Peyer's patch (tissue), 4 donors: ENCODE measurements around the gene SCAMP3.

Source experiments
- POLR2A ChIP-seq, 2 donors: fragments of 450-650 bp; IDR thresholded peaks; one replicate each; pipeline ENCODE4 v1.5.1; 2017; ENCODE audit warnings: antibody characterized with exemption in 2 of 2, mild to moderate bottlenecking in 2 of 2, moderate library complexity in 2 of 2
- TF ChIP-seq, protein P1 (sequence below), 6 experiments: fragments of 450-650 bp in 4 of 6; fragments of 200-600 bp in 2 of 6; sonication (generic) in 1 of 6; IDR thresholded peaks; one replicate each; pipeline ENCODE4 v1.5.1; 2017 to 2019; ENCODE audit warnings: antibody characterized with exemption in 6 of 6, mild to moderate bottlenecking in 3 of 6, moderate library complexity in 1 of 6

DNA sequence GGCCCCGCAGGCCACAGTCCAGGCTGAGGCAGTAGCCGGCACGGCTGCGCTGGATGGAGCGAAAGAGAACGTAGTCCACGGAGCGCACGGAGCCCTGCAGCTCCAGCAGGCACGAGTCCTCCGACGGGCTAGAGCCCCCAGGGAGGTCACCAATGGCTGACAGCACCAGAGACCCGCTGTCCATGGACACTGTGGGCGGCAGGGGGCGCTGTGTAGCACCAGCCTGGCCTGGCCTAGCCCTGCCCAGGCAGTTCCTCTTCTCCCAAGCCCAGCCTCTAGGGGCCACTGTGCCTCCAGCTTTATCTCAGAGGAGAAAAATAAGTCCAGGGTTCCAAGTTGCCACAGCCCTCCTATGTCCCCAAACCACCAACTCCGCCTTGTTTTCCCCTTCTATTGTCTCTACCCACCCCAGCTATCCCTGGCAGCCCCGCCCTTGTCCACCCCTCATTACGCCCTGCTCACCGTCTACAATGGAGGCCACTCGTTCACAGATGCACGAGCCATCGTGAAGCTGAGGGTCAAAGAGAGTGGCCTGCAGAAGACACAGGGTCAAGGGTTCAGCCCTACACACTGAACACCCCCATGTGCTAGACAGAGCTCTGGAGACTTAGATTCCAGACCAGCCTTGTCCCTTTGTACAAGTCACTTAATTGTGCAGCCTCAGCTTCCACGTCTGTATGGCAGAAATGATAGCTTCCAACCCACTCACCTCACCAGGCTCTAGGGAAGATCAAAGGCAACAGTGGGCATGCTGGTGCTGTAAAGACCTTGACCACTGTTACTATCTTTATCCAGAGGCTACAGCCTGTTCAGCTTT, 11.3 kb downstream of the SCAMP3 start:
- TF ChIP-seq, protein P1, sequence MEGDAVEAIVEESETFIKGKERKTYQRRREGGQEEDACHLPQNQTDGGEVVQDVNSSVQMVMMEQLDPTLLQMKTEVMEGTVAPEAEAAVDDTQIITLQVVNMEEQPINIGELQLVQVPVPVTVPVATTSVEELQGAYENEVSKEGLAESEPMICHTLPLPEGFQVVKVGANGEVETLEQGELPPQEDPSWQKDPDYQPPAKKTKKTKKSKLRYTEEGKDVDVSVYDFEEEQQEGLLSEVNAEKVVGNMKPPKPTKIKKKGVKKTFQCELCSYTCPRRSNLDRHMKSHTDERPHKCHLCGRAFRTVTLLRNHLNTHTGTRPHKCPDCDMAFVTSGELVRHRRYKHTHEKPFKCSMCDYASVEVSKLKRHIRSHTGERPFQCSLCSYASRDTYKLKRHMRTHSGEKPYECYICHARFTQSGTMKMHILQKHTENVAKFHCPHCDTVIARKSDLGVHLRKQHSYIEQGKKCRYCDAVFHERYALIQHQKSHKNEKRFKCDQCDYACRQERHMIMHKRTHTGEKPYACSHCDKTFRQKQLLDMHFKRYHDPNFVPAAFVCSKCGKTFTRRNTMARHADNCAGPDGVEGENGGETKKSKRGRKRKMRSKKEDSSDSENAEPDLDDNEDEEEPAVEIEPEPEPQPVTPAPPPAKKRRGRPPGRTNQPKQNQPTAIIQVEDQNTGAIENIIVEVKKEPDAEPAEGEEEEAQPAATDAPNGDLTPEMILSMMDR (IDR thresholded peaks at IDR 0.05), result peak; percentile 99 to 100 (median 100)
- no peak for TF ChIP-seq POLR2A (IDR thresholded peaks at IDR 0.05)
